GM21825 (cell line): Measurements from ENCODE around the gene HTR1D.
"Not testable (repeated sequence)": the region's sequence is repeated elsewhere in the genome, so short reads cannot be mapped to it uniquely, and the experiment has no call there.

ENCODE experiments used
- ATAC-seq: cut with Tn5 transposase; IDR thresholded peaks from one replicate; pipeline ENCODE4 v1.9.1; 2021; ENCODE audit warnings: mild to moderate bottlenecking, moderate library complexity; ENCODE audit not compliant: unreplicated experiment

Gene HTR1D

GRCh38 chr1:23221107-23221506, 3.8 kb upstream of the HTR1D start:
- ATAC-seq: no peak

GRCh38 chr1:23216771-23217420, 406 bp downstream of the HTR1D start:
- ATAC-seq: no peak

GRCh38 chr1:23215751-23216449, 1.4 kb downstream of the HTR1D start:
- ATAC-seq: no peak

- no peak for ATAC-seq
Measured at GRCh38 chr1:23215291-23215690, 2.0 kb downstream of the HTR1D start.

GRCh38 chr1:23214640-23215039, 2.7 kb downstream of the HTR1D start:
- no peak for ATAC-seq

- no peak for ATAC-seq
Measured at GRCh38 chr1:23211955-23212354, 5.3 kb downstream of the HTR1D start.

- ATAC-seq: no peak
Measured at GRCh38 chr1:23210963-23211362, 6.3 kb downstream of the HTR1D start.

- ATAC-seq: no peak
Measured at GRCh38 chr1:23210351-23210785, 6.9 kb downstream of the HTR1D start.

- ATAC-seq: no peak
Measured at GRCh38 chr1:23209770-23210169, 7.5 kb downstream of the HTR1D start.

GRCh38 chr1:23208527-23208926, 8.8 kb downstream of the HTR1D start:
- ATAC-seq: no peak

- not testable (repeated sequence) for ATAC-seq
Measured at GRCh38 chr1:23207733-23208132, 9.6 kb downstream of the HTR1D start.

- ATAC-seq: no peak
Measured at GRCh38 chr1:23202263-23202749, 15.0 kb downstream of the HTR1D start.

- no peak for ATAC-seq
Measured at GRCh38 chr1:23200883-23201282, 16.4 kb downstream of the HTR1D start.

- no peak for ATAC-seq
Measured at GRCh38 chr1:23198373-23198772, 18.9 kb downstream of the HTR1D start.

- ATAC-seq: no peak
Measured at GRCh38 chr1:23196627-23197328, 20.5 kb downstream of the HTR1D start.

GRCh38 chr1:23194119-23194984, 22.9 kb downstream of the HTR1D start:
- no peak for ATAC-seq

- no peak for ATAC-seq
Measured at GRCh38 chr1:23193391-23194118, 23.7 kb downstream of the HTR1D start.

- no peak for ATAC-seq
Measured at GRCh38 chr1:23191199-23191598, 26.1 kb downstream of the HTR1D start.

GRCh38 chr1:23188936-23189452, 28.3 kb downstream of the HTR1D start:
- not testable (repeated sequence) for ATAC-seq

- no peak for ATAC-seq
Measured at GRCh38 chr1:23188434-23188884, 28.8 kb downstream of the HTR1D start.
